ENCODE data around the gene TBC1D1. TPM values are rescaled to one million over a fixed set of nuclear protein-coding genes. Genes with fewer than 3 reads are reported as not detected.

TBC1D1 gene
- total RNA-seq, 1 donor from 2014 or later, result 92.7 TPM

- Mint-ChIP-seq H3K36me3 (ENCODE audit: low read depth) (no peaks in the 10 kb centered on the region), H3K9me3 (ENCODE audit: low read depth) (no peaks in the 10 kb centered on the region), H3K4me3 (ENCODE audit: unreplicated experiment) (no peak overlapping the region), H3K27ac (ENCODE audit: unreplicated experiment) (peak overlapping the region; percentile 22), H3K27me3 (ENCODE audit: low read depth) (no peaks in the 10 kb centered on the region), H3K4me1 (ENCODE audit: low read depth) (peaks cover 44% of the 10 kb centered on the region)
- TF ChIP-seq CTCF (IDR thresholded peaks at IDR 0.05), result no peak
- DNase-seq (ENCODE audit: low spot score), result no peak
These were observed 113.2 kb downstream of the TBC1D1 start for GRCh38 chr4:38004062-38004461.

GRCh38 chr4:38004887-38005286, 114.0 kb downstream of the TBC1D1 start:
- no peak overlapping the region for H3K27ac Mint-ChIP-seq (ENCODE audit: unreplicated experiment)
- no peaks in the 10 kb centered on the region for H3K36me3 Mint-ChIP-seq (ENCODE audit: low read depth)
- H3K27me3 Mint-ChIP-seq (ENCODE audit: low read depth), result no peaks in the 10 kb centered on the region
- no peak for TF ChIP-seq CTCF (IDR thresholded peaks at IDR 0.05)
- no peaks in the 10 kb centered on the region for H3K9me3 Mint-ChIP-seq (ENCODE audit: low read depth)
- DNase-seq (ENCODE audit: low spot score), result no peak
- peaks cover 52% of the 10 kb centered on the region for H3K4me1 Mint-ChIP-seq (ENCODE audit: low read depth)
- no peak overlapping the region for H3K4me3 Mint-ChIP-seq (ENCODE audit: unreplicated experiment)

GRCh38 chr4:38005637-38006036, 114.8 kb downstream of the TBC1D1 start:
- no peak for TF ChIP-seq CTCF (IDR thresholded peaks at IDR 0.05)
- Mint-ChIP-seq H3K36me3 (ENCODE audit: low read depth) (peaks cover 2% of the 10 kb centered on the region), H3K27me3 (ENCODE audit: low read depth) (no peaks in the 10 kb centered on the region), H3K4me3 (ENCODE audit: unreplicated experiment) (no peak overlapping the region), H3K9me3 (ENCODE audit: low read depth) (no peaks in the 10 kb centered on the region), H3K27ac (ENCODE audit: unreplicated experiment) (peak overlapping the region; percentile 4), H3K4me1 (ENCODE audit: low read depth) (peaks cover 57% of the 10 kb centered on the region)
- DNase-seq (ENCODE audit: low spot score), result no peak

- no peaks in the 10 kb centered on the region for H3K9me3 Mint-ChIP-seq (ENCODE audit: low read depth)
- DNase-seq (ENCODE audit: low spot score), result no peak
- no peak overlapping the region for H3K4me3 Mint-ChIP-seq (ENCODE audit: unreplicated experiment)
- H3K27me3 Mint-ChIP-seq (ENCODE audit: low read depth), result no peaks in the 10 kb centered on the region
- H3K27ac Mint-ChIP-seq (ENCODE audit: unreplicated experiment), result no peak overlapping the region
- H3K36me3 Mint-ChIP-seq (ENCODE audit: low read depth), result peaks cover 2% of the 10 kb centered on the region
- no peak for TF ChIP-seq CTCF (IDR thresholded peaks at IDR 0.05)
- H3K4me1 Mint-ChIP-seq (ENCODE audit: low read depth), result peaks cover 47% of the 10 kb centered on the region
These were observed 116.8 kb downstream of the TBC1D1 start for GRCh38 chr4:38007645-38008044.

- no peak for DNase-seq (ENCODE audit: low spot score)
- peaks cover 44% of the 10 kb centered on the region for H3K4me1 Mint-ChIP-seq (ENCODE audit: low read depth)
- no peaks in the 10 kb centered on the region for H3K27me3 Mint-ChIP-seq (ENCODE audit: low read depth)
- H3K9me3 Mint-ChIP-seq (ENCODE audit: low read depth), result no peaks in the 10 kb centered on the region
- H3K4me3 Mint-ChIP-seq (ENCODE audit: unreplicated experiment), result no peak overlapping the region
- H3K27ac Mint-ChIP-seq (ENCODE audit: unreplicated experiment), result no peak overlapping the region
- no peak for TF ChIP-seq CTCF (IDR thresholded peaks at IDR 0.05)
- peaks cover 2% of the 10 kb centered on the region for H3K36me3 Mint-ChIP-seq (ENCODE audit: low read depth)
These were observed 117.7 kb downstream of the TBC1D1 start for GRCh38 chr4:38008571-38009021.
